ENCODE data around the gene RTP2.

Gene RTP2

DNA sequence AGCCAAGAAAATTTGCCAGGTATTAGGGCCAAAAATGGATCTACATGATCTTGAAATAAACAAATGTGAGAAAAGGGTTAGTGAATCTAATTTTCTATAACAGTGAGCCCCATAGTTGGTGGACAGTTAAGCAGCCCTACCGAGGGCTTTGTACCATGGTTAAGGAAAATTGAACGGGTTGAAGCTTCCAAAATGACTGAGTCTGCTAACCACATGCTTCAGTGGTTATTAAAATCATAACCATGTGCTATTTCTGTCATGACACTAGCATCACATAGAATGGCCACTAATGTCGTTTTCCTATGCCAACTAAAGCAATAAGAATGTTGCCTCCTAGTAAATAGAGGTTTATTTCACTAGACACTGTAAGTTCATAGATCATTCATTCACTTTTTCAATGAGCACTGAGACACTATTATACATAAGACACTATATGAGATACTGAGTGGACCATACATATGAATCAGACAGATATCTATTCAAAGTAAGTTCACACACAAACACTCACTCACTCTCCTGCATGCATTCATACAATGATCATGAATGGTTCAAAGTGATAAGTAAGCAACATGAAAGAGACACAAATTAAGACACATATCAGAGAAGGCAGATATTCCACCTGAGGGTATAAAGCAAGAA lies 36.5 kb downstream of the RTP2 start:
- DNase-seq = no peak

DNA sequence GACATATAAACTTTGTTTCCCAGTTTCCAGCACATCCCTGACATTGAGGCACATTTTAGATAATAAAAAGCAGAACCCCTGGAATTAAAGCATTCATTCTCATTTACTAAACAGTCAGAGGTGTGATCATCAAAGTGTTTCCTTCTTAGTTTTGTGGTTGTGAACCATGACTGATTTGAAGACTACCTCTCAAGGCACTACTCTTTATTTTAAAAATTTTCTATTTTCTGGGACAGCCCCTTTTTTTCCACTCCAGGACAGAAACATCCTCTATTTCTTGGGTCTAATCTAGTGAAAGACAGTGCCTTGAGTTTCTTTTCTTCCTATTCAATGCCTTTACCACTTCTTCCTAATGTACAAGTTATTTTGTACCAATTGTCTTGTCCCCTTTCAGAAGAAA lies 37.3 kb downstream of the RTP2 start:
- DNase-seq = no peak

DNA sequence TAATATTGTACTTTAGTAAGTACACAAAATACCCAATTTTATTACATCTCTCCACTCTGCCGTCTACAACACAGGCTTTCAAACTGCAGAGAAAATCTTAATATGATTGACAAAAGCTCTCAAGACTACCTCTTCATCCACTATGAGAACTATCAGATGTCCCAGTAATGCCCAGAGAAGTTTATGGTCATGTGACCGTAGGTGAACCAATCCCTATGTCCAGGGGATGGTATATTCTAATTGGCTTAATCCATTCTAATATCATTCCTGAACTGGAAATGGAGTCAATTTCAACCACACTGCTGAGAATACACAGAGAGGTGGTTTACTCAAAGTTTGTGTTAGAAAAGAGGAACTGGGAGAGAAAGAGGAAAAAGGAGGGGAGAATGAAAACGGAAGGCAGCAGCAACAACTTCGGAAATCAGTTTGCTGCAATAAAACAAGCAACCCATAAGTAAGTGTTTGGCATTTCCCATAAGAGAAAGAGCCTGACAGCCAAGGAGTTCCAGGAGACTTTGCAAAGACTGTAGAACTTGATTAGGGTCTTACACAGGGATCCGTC lies 39.4 kb downstream of the RTP2 start:
- no peak for DNase-seq

DNA sequence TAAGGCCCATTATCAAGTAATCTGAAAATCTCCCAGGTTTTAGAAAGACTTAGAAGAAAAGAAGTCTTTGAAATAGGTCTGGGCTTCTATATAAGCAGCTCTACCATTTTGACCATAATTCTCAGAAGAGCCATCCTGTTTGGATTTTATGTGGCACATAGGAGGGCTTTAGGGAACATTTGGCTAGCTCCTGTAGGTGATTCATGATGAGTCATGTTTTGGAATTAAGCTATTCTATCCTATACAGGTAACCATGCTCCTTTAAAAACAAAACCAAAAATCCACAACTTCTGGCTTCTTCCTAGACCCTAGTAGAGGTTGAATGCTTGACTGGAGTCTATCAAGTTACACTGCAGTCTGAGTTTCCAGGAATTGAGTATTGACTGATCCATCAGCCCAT lies 41.1 kb downstream of the RTP2 start:
- DNase-seq = no peak

DNA sequence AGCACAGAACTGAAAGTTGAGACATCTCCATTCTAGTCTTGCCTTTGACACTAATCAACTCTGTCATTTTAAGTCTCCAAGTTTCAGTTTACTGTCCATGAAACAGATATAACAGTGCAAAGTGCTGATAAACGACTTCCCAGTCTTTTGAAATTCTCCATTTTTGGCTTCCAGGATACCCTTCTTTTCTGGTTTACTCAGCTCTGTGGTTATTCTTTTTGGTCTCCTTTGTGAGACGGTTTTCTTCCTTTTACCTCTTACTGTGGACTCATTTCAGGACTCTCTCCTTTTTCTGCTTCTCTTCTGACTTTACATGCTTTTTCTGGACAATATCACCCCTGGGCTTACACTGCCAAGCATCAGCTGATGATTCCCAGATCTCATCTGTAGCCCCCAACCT lies 51.1 kb downstream of the RTP2 start:
- DNase-seq = no peak
